IMR-90 (cell line): ENCODE results near the gene SKIC3. TPM values are rescaled to one million over a fixed set of nuclear protein-coding genes. Genes with fewer than 3 reads are reported as not detected.

Experiments
- ATAC-seq: fragments of 200-7000 bp; cut with Tn5 transposase; 2 replicates; pipeline ENCODE4 v1.9.1; 2020; ENCODE audit warnings: low read depth, mild to moderate bottlenecking, moderate library complexity
- BruUV-seq: library from RNA; stranded (reverse); fragments of 400-500 nt; replicated peaks from 2 replicates; lab custom pipeline; 2021; lab: Mats Ljungman, UMichigan
- CTCF ChIA-PET: fragments of 300-600 bp; formaldehyde crosslinking; extraction: SDS; loops from one replicate; lab custom pipeline; 2021; ENCODE audit warnings: antibody characterized with exemption; lab: Yijun Ruan, JAX
- POLR2A ChIA-PET: fragments of 300-600 bp; sonication (Branson Sonifier 250); formaldehyde crosslinking; loops from one replicate; lab custom pipeline; 2022; ENCODE audit warnings: antibody characterized with exemption; ENCODE audit not compliant: unreplicated experiment; lab: Charles Lee
- DNase-seq: peaks from one replicate; pipeline ENCODE4 v3.0.0; 2013
- H2AFZ ChIP-seq: replicated peaks from 2 replicates; pipeline ENCODE3; 2013; ENCODE audit warnings: low read length, mild to moderate bottlenecking; ENCODE audit not compliant: poor library complexity
- H2AK5ac ChIP-seq: 2 replicates; pipeline ENCODE4 v1.6.1; 2013; ENCODE audit warnings: low read depth, low read length, inconsistent platforms
- H2AK9ac ChIP-seq: replicated peaks from 2 replicates; pipeline ENCODE3; 2013; ENCODE audit warnings: mild to moderate bottlenecking, low read depth, low read length, moderate library complexity; ENCODE audit not compliant: poor library complexity
- H2BK120ac ChIP-seq: 2 replicates; pipeline ENCODE4 v1.6.1; 2013; ENCODE audit warnings: low read depth, low read length, inconsistent platforms
- H2BK15ac ChIP-seq: 3 replicates; pipeline ENCODE4 v1.6.1; 2013; ENCODE audit warnings: low read depth, low read length, inconsistent platforms
- H2BK20ac ChIP-seq: 2 replicates; pipeline ENCODE4 v1.6.1; 2013; ENCODE audit warnings: low read depth, mild to moderate bottlenecking, inconsistent platforms, low read length, moderate library complexity
- H2BK5ac ChIP-seq: 2 replicates; pipeline ENCODE4 v1.6.1; 2013; ENCODE audit warnings: mild to moderate bottlenecking, low read depth, low read length, inconsistent platforms; ENCODE audit not compliant: poor library complexity, severe bottlenecking
- H3K14ac ChIP-seq: replicated peaks from 2 replicates; pipeline ENCODE4 v1.6.1; 2013; ENCODE audit warnings: low read depth, low read length, inconsistent platforms
- H3K18ac ChIP-seq: 2 replicates; pipeline ENCODE4 v1.6.1; 2013; ENCODE audit warnings: low read depth, low read length, control low read depth
- H3K23ac ChIP-seq: 2 replicates; pipeline ENCODE4 v1.6.1; 2013; ENCODE audit warnings: low read depth, low read length, inconsistent platforms
- H3K27ac ChIP-seq: 2 replicates; pipeline ENCODE4 v1.5.1; 2013; ENCODE audit warnings: mild to moderate bottlenecking, control low read depth, low read length; ENCODE audit not compliant: insufficient read depth
- H3K27me3 ChIP-seq: 2 replicates; pipeline ENCODE4 v1.6.1; 2013; ENCODE audit warnings: low read length; ENCODE audit not compliant: control insufficient read depth, insufficient read depth
- H3K36me3 ChIP-seq: 2 replicates; pipeline ENCODE4 v1.6.1; 2013; ENCODE audit warnings: low read length, mixed read lengths; ENCODE audit not compliant: control insufficient read depth, insufficient read depth
- H3K4ac ChIP-seq: 2 replicates; pipeline ENCODE4 v1.6.1; 2013; ENCODE audit warnings: low read depth, low read length, inconsistent platforms
- H3K4me1 ChIP-seq: 2 replicates; pipeline ENCODE4 v1.6.1; 2013; ENCODE audit warnings: low read length, mixed read lengths; ENCODE audit not compliant: control insufficient read depth, insufficient read depth
- H3K4me2 ChIP-seq: 2 replicates; pipeline ENCODE4 v1.6.1; 2013; ENCODE audit warnings: low read depth, mild to moderate bottlenecking, control low read depth, low read length, moderate library complexity
- H3K4me3 ChIP-seq: 2 replicates; pipeline ENCODE4 v1.5.1; 2013; ENCODE audit warnings: low read depth, mild to moderate bottlenecking, control low read depth, low read length, moderate library complexity; ENCODE audit not compliant: insufficient read depth
- H3K56ac ChIP-seq: 2 replicates; pipeline ENCODE4 v1.6.1; 2013; ENCODE audit warnings: low read length, inconsistent platforms; ENCODE audit not compliant: insufficient read depth; ENCODE audit errors: extremely low read depth
- H3K79me1 ChIP-seq, 2 experiments: 2 replicates each; pipeline ENCODE4 v1.6.1; 2013; ENCODE audit warnings: low read length in 2 of 2, inconsistent platforms in 1 of 2, low read depth in 1 of 2
- H3K9ac ChIP-seq: 2 replicates; pipeline ENCODE4 v1.6.1; 2013; ENCODE audit warnings: low read depth, low read length, control low read depth
- H3K9me1 ChIP-seq: 2 replicates; pipeline ENCODE4 v1.6.1; 2013; ENCODE audit warnings: low read length, inconsistent platforms; ENCODE audit not compliant: insufficient read depth
- H3K9me3 ChIP-seq: 2 replicates; pipeline ENCODE4 v1.6.1; 2013; ENCODE audit warnings: low read length; ENCODE audit not compliant: control insufficient read depth, insufficient read depth
- H4K20me1 ChIP-seq: 2 replicates; pipeline ENCODE4 v1.6.1; 2013; ENCODE audit warnings: low read length, inconsistent platforms; ENCODE audit not compliant: insufficient read depth
- H4K5ac ChIP-seq: 2 replicates; pipeline ENCODE4 v1.6.1; 2013; ENCODE audit warnings: mild to moderate bottlenecking, low read depth, low read length, control low read depth
- H4K8ac ChIP-seq, 2 experiments: 2 replicates each; pipeline ENCODE4 v1.6.1; 2013; ENCODE audit warnings: low read depth in 2 of 2, low read length in 2 of 2, control low read depth in 1 of 2, inconsistent platforms in 1 of 2
- H4K91ac ChIP-seq: 2 replicates; pipeline ENCODE4 v1.6.1; 2013; ENCODE audit warnings: low read depth, low read length, inconsistent platforms; ENCODE audit not compliant: insufficient read depth
- BHLHE40 ChIP-seq: fragments of 150-350 bp; IDR thresholded peaks from 2 replicates; pipeline ENCODE4 v1.6.1; 2016; ENCODE audit warnings: mild to moderate bottlenecking, low read depth, low read length
- CHD1 ChIP-seq: IDR thresholded peaks from 2 replicates; pipeline ENCODE4 v1.6.1; 2012; ENCODE audit warnings: low read depth, low read length, improper control_type of control experiment
- CTCF ChIP-seq: conservative IDR thresholded peaks from 2 replicates; pipeline ENCODE4 v1.5.1; 2012; ENCODE audit warnings: mild to moderate bottlenecking, low read depth, low read length, improper control_type of control experiment
- ELK1 ChIP-seq: fragments of 150-350 bp; IDR thresholded peaks from 2 replicates; pipeline ENCODE4 v1.6.1; 2016; ENCODE audit warnings: low read depth, mild to moderate bottlenecking, low read length, moderate library complexity, borderline replicate concordance
- FOS ChIP-seq: fragments of 150-350 bp; IDR thresholded peaks from 2 replicates; pipeline ENCODE4 v1.6.1; 2016; ENCODE audit warnings: low read depth, low read length
- MAFK ChIP-seq: IDR thresholded peaks from 2 replicates; pipeline ENCODE4 v1.6.1; 2012; ENCODE audit warnings: low read depth, low read length, improper control_type of control experiment
- MAZ ChIP-seq: IDR thresholded peaks from 2 replicates; pipeline ENCODE4 v1.6.1; 2012; ENCODE audit warnings: low read depth, mild to moderate bottlenecking, low read length, improper control_type of control experiment, moderate library complexity, borderline replicate concordance
- MXI1 ChIP-seq: IDR thresholded peaks from 2 replicates; pipeline ENCODE4 v1.6.1; 2012; ENCODE audit warnings: low read depth, mild to moderate bottlenecking, low read length, moderate library complexity, borderline replicate concordance
- NFE2L2 ChIP-seq: fragments of 150-350 bp; IDR thresholded peaks from 2 replicates; pipeline ENCODE4 v1.6.1; 2016; ENCODE audit warnings: low read depth, mild to moderate bottlenecking, low read length
- POLR2A ChIP-seq: IDR thresholded peaks from 2 replicates; pipeline ENCODE4 v1.6.1; 2012; ENCODE audit warnings: mild to moderate bottlenecking, low read depth, low read length
- RAD21 ChIP-seq: IDR thresholded peaks from 2 replicates; pipeline ENCODE4 v1.6.1; 2012; ENCODE audit warnings: low read length, improper control_type of control experiment
- RCOR1 ChIP-seq: IDR thresholded peaks from 2 replicates; pipeline ENCODE4 v1.6.1; 2012; ENCODE audit warnings: mild to moderate bottlenecking, low read length, improper control_type of control experiment; ENCODE audit not compliant: insufficient replicate concordance
- RFX5 ChIP-seq: IDR thresholded peaks from 2 replicates; pipeline ENCODE4 v1.8.0; 2012; ENCODE audit warnings: low read depth, mild to moderate bottlenecking, low read length, moderate library complexity
- SMC3 ChIP-seq: fragments of 150-350 bp; IDR thresholded peaks from 2 replicates; pipeline ENCODE4 v1.6.1; 2016; ENCODE audit warnings: low read depth, mild to moderate bottlenecking, antibody characterized with exemption, low read length, moderate library complexity
- WGBS, 2 experiments: methylation state at CpG; one replicate each; pipeline versions ENCODE4 v1.1.5 to v1.1.7; 2013; ENCODE audit warnings: missing lambda C conversion rate in 2 of 2; ENCODE audit not compliant: insufficient read length in 1 of 2; ENCODE audit errors: extremely low coverage in 2 of 2; 5-methylcytosine and 5-hydroxymethylcytosine counted together
- dilution Hi-C: fragments of 300-500 bp; cut with HindIII; formaldehyde crosslinking; loops from one replicate; pipeline ENCODE4 v1.14.3; 2018; ENCODE audit warnings: low sequenced_read_pairs; ENCODE audit not compliant: unreplicated experiment
- in situ Hi-C: fragments of 300-500 bp; cut with MboI; formaldehyde crosslinking; loops from 3 replicates; pipeline ENCODE4 v1.14.3; 2019; ENCODE audit warnings: low sequenced_read_pairs, inconsistent platforms, mixed read lengths
- intact Hi-C: fragments of 100-400 bp; cut with micrococcal nuclease; formaldehyde crosslinking; loops from 2 replicates; pipeline ENCODE4 v1.10.0; 2022
- polyA plus RNA-seq, 3 experiments: library from polyadenylated mRNA; depleted of rRNA; stranded (reverse); fragments of >200 nt; gene quantifications; 2 replicates each; pipeline ENCODE4 v1.2.3, GENCODE V29; 2012; ENCODE audit warnings: low replicate concordance in 1 of 3
- total RNA-seq: library from RNA; depleted of rRNA; stranded (reverse); fragments of >200 nt; gene quantifications from 2 replicates; pipeline ENCODE4 v1.2.3, GENCODE V29; 2012

SKIC3 gene
- total and polyA plus RNA-seq, 2 of the 4 experiments (the other 2 are of a cell fraction), result 47.1 to 145 TPM

- H2BK120ac ChIP-seq, result no peak overlapping the region
- H2AFZ ChIP-seq, result no peak overlapping the region
- H3K9me1 ChIP-seq, result peaks cover 3% of the 10 kb centered on the region; the same call in 1 of the 2 replicates
- H3K9ac ChIP-seq, result no peak overlapping the region
- POLR2A ChIA-PET, result no interaction called here
- no peak for TF ChIP-seq POLR2A
- TF ChIP-seq SMC3, result no peak
- TF ChIP-seq RCOR1, result no peak
- no peak for TF ChIP-seq RAD21
- TF ChIP-seq MXI1, result no peak
- TF ChIP-seq NFE2L2, result no peak
- TF ChIP-seq MAZ, result no peak
- TF ChIP-seq FOS, result no peak
- TF ChIP-seq CHD1, result no peak
- no peak for TF ChIP-seq ELK1
- TF ChIP-seq BHLHE40, result no peak
- TF ChIP-seq CTCF, result no peak
- no peak for TF ChIP-seq MAFK
- TF ChIP-seq RFX5, result no peak
- no peak overlapping the region; the same call in 1 of the 2 replicates for H2AK5ac ChIP-seq
- H3K4ac ChIP-seq, result no peak overlapping the region
- H3K4me1 ChIP-seq, result peaks cover 6% of the 10 kb centered on the region; the same call in 1 of the 2 replicates
- H3K4me2 ChIP-seq, result no peak overlapping the region
- H4K5ac ChIP-seq, result no peak overlapping the region
- no peak overlapping the region for H3K56ac ChIP-seq
- no peak overlapping the region for H2BK20ac ChIP-seq
- H4K91ac ChIP-seq, result no peak overlapping the region
- dilution Hi-C loops, result no loop called here
- H3K14ac ChIP-seq, result no peak overlapping the region
- no peak overlapping the region for H2AK9ac ChIP-seq
- H3K79me1 ChIP-seq, result peaks cover 17 to 39% of the 10 kb centered on the region in 2 experiments
- H3K36me3 ChIP-seq, result no peaks in the 10 kb centered on the region
- H3K27ac ChIP-seq, result no peak overlapping the region
- H4K8ac ChIP-seq, result no peak overlapping the region
- no TSS peak for BruUV-seq
- H3K27me3 ChIP-seq, result no peaks in the 10 kb centered on the region
- H3K9me3 ChIP-seq, result no peaks in the 10 kb centered on the region
- H3K23ac ChIP-seq, result peak overlapping the region; percentile 33; the same call in 1 of the 2 replicates
- no peak overlapping the region for H3K4me3 ChIP-seq
- H3K18ac ChIP-seq, result no peak overlapping the region
- H2BK5ac ChIP-seq, result no peak overlapping the region
- CTCF ChIA-PET, result no interaction called here
- no peaks in the 10 kb centered on the region for H4K20me1 ChIP-seq
- WGBS, 2 experiments, result no CpG with 5 or more reads among the region's 5 CpGs
- intact Hi-C loops, result no loop called here
- DNase-seq, result no peak
- no peak for ATAC-seq
- no peak overlapping the region for H2BK15ac ChIP-seq
- in situ Hi-C loops, result no loop called here
Observed at GRCh38 chr5:95563367-95563766, 8.6 kb upstream of the SKIC3 start.
